Thoracic aorta (tissue), 2 donors: ENCODE data around the gene TDP2. TPM values are rescaled to one million over a fixed set of nuclear protein-coding genes. Genes with fewer than 3 reads are reported as not detected.

Experiments
- ATAC-seq: fragments of 150-250 bp; one replicate; pipeline ENCODE4 v1.8.0; 2017; ENCODE audit warnings: low read depth; ENCODE audit not compliant: insufficient number of reproducible peaks, low FRiP score
- DNase-seq: peaks from one replicate; pipeline ENCODE4 v3.0.0-alpha.2; 2020; ENCODE audit warnings: low spot score
- H3K27ac ChIP-seq, 2 donors: fragments of 200-600 bp; sonication (generic); 1 replicate in 1 of 2; 2 replicates in 1 of 2; pipeline ENCODE4 v1.5.1; 2016; ENCODE audit warnings: mild to moderate bottlenecking in 2 of 2, moderate library complexity in 2 of 2
- H3K27me3 ChIP-seq: fragments of 200-600 bp; sonication (generic); replicated peaks from 2 replicates; pipeline ENCODE4 v1.6.0; 2016; ENCODE audit warnings: mild to moderate bottlenecking; ENCODE audit not compliant: insufficient read depth
- H3K36me3 ChIP-seq: fragments of 200-600 bp; sonication (generic); one replicate; pipeline ENCODE4 v1.5.1; 2016
- H3K4me1 ChIP-seq, 2 donors: fragments of 200-600 bp; sonication (generic); 1 replicate in 1 of 2; 2 replicates in 1 of 2; pipeline versions ENCODE4 v1.5.1 to v1.6.0; 2016; ENCODE audit warnings: low read depth in 2 of 2, mild to moderate bottlenecking in 1 of 2; ENCODE audit not compliant: control insufficient read depth in 1 of 2
- H3K4me3 ChIP-seq: fragments of 200-600 bp; sonication (generic); 2 replicates; pipeline ENCODE4 v1.5.1; 2016; ENCODE audit warnings: mild to moderate bottlenecking
- H3K9me3 ChIP-seq: fragments of 200-600 bp; sonication (generic); 2 replicates; pipeline ENCODE4 v1.5.1; 2016
- CTCF ChIP-seq: fragments of 200-600 bp; sonication (generic); IDR thresholded peaks from one replicate; pipeline ENCODE4 v1.5.1; 2019; ENCODE audit warnings: antibody characterized with exemption
- total RNA-seq, 2 donors: library from RNA; depleted of rRNA; stranded (reverse); fragments of >200 nt; gene quantifications; one replicate each; pipeline versions ENCODE4 v1.1.0 to v1.2.3, GENCODE V29; 2016

TDP2 gene
- total RNA-seq, 2 donors from 2014 or later = 31.1 to 40.3 TPM

- TF ChIP-seq CTCF = no peak
- ATAC-seq (no peak), DNase-seq (no peak)
- H3K9me3 ChIP-seq = no peaks in the 10 kb centered on the region
- H3K36me3 ChIP-seq = no peaks in the 10 kb centered on the region
- H3K27me3 ChIP-seq = no peaks in the 10 kb centered on the region
- H3K27ac ChIP-seq = no peak overlapping the region
- H3K4me3 ChIP-seq = no peak overlapping the region
- H3K4me1 ChIP-seq = no peaks in the 10 kb centered on the region
These were observed 35.0 kb downstream of the TDP2 start for GRCh38 chr6:24631671-24632070.

- DNase-seq = no peak
- TF ChIP-seq CTCF = no peak
- Histone ChIP-seq H3K4me3 (no peak overlapping the region), H3K4me1 (no peaks in the 10 kb centered on the region), H3K27me3 (no peaks in the 10 kb centered on the region), H3K9me3 (no peaks in the 10 kb centered on the region), H3K36me3 (no peaks in the 10 kb centered on the region), H3K27ac (no peak overlapping the region)
- ATAC-seq = no peak
These were observed 35.7 kb downstream of the TDP2 start for GRCh38 chr6:24630856-24631505.

GRCh38 chr6:24621626-24622289 is 44.9 kb downstream of the TDP2 start:
- Histone ChIP-seq H3K27me3 (no peaks in the 10 kb centered on the region), H3K27ac (no peak overlapping the region), H3K36me3 (no peaks in the 10 kb centered on the region), H3K4me1 (no peaks in the 10 kb centered on the region), H3K9me3 (no peaks in the 10 kb centered on the region), H3K4me3 (no peak overlapping the region)
- no peak for TF ChIP-seq CTCF
- no peak for ATAC-seq
- no peak for DNase-seq

- Histone ChIP-seq H3K27me3 (no peaks in the 10 kb centered on the region), H3K4me3 (no peak overlapping the region), H3K4me1 (no peaks in the 10 kb centered on the region), H3K27ac (no peak overlapping the region), H3K36me3 (no peaks in the 10 kb centered on the region), H3K9me3 (no peaks in the 10 kb centered on the region)
- no peak for DNase-seq
- no peak for ATAC-seq
- no peak for TF ChIP-seq CTCF
These were observed 46.1 kb downstream of the TDP2 start for GRCh38 chr6:24620637-24621036.

GRCh38 chr6:24619661-24620060 is 47.0 kb downstream of the TDP2 start:
- DNase-seq = no peak
- Histone ChIP-seq H3K36me3 (no peaks in the 10 kb centered on the region), H3K4me1 (no peaks in the 10 kb centered on the region), H3K27ac (no peak overlapping the region), H3K27me3 (no peaks in the 10 kb centered on the region), H3K4me3 (no peak overlapping the region), H3K9me3 (no peaks in the 10 kb centered on the region)
- ATAC-seq = no peak
- TF ChIP-seq CTCF = no peak
